ENCODE measurements around the gene CLDN16.

Gene CLDN16

DNA sequence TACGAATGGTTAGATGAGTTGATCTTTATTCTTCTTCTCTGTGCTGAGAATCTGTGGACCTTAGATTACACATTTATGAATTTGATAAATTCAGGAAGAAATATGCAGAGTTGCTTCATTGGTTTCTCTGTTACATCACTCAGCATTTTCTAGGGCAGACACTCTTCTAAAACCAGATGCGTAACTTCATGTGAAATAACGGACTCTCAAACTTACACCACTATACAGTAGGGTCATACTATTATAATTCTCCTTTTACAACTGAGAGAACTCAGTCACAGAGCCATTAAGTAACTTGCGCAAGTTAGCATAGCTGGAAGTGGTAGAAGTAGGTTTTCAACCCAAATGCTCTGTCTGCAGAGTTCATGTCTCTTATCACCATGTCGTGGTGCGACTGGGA lies 56.0 kb downstream of the CLDN16 start:
- no peak for DNase-seq

DNA sequence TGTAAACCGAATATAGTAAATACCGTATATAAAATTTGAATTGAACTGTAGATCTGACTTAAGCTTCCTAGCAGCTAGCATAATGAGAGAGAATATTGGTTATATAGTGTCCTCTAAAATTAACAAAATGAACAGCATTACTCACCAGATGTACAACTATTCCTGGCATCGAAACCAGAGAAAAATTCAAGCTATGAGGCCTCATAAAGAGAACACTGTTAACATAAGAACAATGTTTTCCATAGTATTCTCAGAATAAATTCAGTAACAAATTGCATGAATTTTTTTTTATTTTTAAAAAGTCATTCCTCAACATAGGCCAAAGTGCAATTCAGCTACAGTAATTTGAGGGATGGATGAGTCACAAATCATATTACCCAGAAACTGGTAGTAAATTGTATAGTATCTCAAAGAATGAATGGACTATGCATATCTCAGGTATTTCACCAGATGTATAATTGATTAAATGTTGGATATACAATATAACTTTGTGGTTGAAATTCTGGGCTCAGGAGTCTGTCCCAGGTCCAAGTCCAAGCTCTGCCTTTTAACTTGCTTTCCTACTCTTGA lies 56.7 kb downstream of the CLDN16 start:
- DNase-seq: no peak

DNA sequence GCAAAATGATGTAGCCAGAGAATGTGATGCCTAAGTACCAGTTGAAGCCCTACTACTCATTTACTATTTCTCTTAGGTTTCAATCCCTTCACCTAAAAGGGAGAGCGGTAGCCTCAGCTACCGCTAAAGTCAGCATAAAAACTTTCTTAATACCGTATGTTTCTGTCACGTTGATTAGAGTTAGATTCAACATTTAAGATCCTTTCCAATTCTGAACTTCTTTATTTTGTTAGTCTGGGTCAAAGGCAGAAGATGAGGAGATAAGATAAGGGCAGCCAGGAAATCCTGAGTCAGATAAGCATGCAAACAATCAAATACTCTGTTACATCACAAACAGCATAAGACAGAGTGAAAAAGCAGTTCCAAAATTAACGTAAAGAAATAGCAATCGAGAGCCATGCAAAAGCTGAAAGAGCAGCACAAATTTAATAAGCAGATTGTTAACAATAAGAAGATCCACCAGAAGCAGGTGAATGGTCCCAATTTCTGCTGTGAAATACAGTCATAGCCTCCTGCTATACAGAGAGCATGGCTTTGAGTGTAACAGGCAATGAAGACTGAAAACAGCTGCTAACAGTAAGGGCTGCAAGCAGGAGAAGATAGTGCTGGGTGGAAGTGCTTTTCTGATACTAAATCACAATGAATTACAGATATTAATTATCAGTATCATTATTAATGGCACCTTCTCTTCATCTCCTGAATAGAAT lies 58.8 kb downstream of the CLDN16 start:
- no peak for DNase-seq

DNA sequence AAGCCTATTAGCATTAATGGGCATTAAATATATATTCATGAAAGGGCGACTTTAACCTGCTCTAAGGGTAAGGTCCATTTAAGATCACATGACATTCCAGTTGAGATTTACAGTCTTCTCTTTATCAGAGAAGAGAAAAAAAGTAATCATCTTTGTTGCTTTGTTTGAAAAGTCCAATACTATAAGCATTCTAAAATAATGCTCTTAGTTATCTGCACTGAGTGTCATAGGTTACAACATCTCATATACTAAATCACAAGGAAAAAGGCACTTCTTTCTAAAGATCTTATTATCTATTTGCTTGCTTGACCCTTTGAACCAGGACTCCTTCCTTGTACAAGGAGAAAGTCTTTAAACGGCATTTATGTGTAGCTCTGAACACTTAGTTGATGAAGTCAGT lies 60.3 kb downstream of the CLDN16 start:
- no peak for DNase-seq

DNA sequence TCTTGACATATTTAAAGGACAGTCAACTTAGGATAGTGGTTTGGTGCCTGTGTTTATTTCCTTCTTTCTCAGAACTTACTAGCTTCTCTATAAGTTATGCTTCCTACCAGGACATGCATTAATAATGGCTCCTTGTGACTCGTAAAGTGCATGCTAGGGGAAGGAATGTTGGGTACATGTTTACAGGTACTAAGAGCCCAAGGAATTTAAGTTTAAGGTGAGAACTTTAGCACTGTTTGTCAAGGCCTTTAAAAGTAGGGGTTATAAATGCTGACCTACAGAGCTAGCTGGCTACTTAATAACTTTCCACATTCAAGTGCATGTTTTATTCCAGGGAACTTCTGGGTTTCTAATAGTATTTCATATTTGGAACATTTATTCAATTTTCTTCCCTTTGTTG lies 61.8 kb downstream of the CLDN16 start, which contains the start of gene TMEM207:
Gene TMEM207, minus strand, starts transcription at position 101 of the 400 bp plus-strand sequence. Its CDS starts 92 bp downstream, at position 9.
- no peak for DNase-seq

DNA sequence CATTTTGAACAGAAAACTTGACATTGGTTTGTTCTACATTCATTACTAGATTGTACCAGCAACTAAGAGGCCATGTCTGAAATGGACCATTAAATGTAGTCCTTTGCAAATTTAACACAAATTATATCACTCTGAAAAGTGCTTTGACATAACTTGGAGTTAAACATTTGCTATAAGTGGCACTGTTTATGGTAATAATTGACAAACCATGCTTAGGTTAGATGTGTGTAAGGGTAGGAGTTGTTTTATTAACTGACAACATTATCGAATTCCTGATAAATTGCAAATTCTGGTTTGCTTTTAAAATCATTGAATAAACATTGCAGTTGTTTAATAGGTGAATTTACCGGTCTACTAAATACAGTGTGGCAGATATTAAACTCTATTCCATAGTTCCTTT lies 67.9 kb downstream of the CLDN16 start:
- no peak for DNase-seq

DNA sequence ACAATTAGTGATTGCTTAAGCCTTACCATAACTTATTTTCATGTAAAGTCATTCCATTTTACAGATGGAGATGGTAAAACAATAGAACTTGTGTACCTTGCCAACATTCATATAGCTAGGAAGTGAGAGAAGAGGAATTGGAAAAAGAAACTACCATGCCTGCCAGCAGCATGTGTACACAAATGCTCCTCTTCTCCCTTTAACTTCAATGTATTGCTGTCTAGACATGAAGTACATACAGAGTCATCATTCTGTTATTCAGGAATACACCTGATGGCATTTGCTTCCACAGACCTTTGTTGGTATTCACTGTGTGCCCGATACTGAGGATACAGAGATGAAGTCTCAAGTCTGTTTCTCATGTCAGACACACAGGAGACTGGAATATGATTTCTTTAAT lies 68.8 kb downstream of the CLDN16 start:
- DNase-seq: no peak

DNA sequence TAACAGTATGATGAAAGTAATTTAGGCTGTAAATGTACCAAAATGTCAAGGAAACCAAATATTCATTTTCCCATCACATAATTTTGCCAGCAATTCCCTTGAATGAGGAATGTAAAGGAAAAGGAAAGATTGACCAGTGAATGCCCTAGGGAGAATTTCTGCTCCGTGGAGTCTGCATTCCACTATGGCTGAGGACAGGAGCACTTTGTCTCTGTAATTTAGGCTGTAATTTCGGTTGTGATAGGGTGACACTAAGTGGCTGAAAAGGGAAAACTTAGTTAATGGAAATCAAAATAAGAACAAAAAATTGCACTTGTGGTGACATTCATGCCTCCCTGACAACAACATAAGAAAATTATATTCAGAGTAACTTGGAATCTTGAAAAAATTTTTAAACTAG lies 70.1 kb downstream of the CLDN16 start:
- DNase-seq: no peak

Measured in NCI-H1694 treated with DMSO at 0.1 percent for 48 hours (cell line).